ENCODE data around the gene PPCS. TPM values are rescaled to one million over a fixed set of nuclear protein-coding genes. Genes with fewer than 3 reads are reported as not detected.

PPCS gene
- total RNA-seq, 1 experiment from 2014 or later: 56.1 TPM

DNA sequence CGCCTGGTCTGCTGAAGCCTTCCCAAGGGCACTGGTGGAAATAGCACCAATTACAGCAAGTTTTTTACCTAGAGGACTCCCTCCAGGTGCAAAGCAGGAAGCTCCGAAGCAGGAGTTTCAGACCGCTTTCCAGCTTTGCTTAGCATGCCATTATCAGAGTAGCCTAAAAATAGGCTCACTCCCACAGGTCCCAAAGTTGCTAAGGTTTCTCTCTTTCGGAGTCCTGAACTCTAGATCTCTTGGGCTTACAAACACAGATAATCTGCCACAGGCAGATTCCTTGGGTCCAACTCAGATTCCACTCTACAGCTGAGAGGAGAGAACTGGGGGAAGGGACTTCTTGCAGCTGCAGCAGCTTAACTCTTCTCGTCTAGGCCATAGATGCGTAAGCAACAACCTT is 23.0 kb upstream of the PPCS start:
- H3K4me3 Mint-ChIP-seq (ENCODE audit: unreplicated experiment): no peak overlapping the region
- intact Hi-C loops (cut with micrococcal nuclease): no loop called here
- ChIA-PET CTCF (interaction anchor here (0.8 to 1.1 kb wide), 2 partner anchors 95 to 260 kb away, joined by 3 read pairs; no protein-coding TSS in a partner anchor), POLR2A (interaction anchor here (0.6 to 1.1 kb wide), 2 partner anchors 27 to 259 kb away, joined by 3 read pairs; no protein-coding TSS in a partner anchor)
- no peaks in the 10 kb centered on the region for H3K27me3 Mint-ChIP-seq (ENCODE audit: insufficient read depth, unreplicated experiment)
- no peak for DNase-seq (ENCODE audit: unreplicated experiment)
- BruUV-seq (replicated peaks): no TSS peak
- H3K27ac Mint-ChIP-seq (ENCODE audit: low read depth, unreplicated experiment): no peak overlapping the region
- no peaks in the 10 kb centered on the region for H3K4me1 Mint-ChIP-seq (ENCODE audit: insufficient read depth, unreplicated experiment)
- TF ChIP-seq, protein P1, sequence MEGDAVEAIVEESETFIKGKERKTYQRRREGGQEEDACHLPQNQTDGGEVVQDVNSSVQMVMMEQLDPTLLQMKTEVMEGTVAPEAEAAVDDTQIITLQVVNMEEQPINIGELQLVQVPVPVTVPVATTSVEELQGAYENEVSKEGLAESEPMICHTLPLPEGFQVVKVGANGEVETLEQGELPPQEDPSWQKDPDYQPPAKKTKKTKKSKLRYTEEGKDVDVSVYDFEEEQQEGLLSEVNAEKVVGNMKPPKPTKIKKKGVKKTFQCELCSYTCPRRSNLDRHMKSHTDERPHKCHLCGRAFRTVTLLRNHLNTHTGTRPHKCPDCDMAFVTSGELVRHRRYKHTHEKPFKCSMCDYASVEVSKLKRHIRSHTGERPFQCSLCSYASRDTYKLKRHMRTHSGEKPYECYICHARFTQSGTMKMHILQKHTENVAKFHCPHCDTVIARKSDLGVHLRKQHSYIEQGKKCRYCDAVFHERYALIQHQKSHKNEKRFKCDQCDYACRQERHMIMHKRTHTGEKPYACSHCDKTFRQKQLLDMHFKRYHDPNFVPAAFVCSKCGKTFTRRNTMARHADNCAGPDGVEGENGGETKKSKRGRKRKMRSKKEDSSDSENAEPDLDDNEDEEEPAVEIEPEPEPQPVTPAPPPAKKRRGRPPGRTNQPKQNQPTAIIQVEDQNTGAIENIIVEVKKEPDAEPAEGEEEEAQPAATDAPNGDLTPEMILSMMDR (IDR thresholded peaks at IDR 0.05; ENCODE audit: unreplicated experiment): no peak
- H3K9me3 Mint-ChIP-seq (ENCODE audit: unreplicated experiment): no peaks in the 10 kb centered on the region
- no peaks in the 10 kb centered on the region for H3K36me3 Mint-ChIP-seq (ENCODE audit: insufficient read depth, unreplicated experiment)

DNA sequence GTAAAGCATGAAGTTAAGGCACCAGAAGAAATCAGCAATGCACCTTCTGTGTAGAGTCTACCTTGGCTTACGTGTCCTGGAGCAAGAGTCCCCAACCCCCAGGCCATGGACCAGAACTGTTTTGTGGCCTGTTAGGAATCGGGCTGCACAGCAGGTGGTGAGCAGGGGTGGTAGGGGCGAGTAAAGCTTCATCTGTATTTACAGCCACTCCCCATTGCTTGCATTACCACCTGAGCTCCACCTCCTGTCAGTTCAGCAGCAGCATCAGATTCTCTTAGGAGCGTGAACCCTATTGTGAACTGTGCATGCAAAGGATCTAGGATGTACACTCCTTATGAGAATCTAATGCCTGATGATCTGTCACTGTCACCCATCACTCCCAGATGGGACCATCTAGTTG is 22.0 kb upstream of the PPCS start:
- H3K27ac Mint-ChIP-seq (ENCODE audit: low read depth, unreplicated experiment): no peak overlapping the region
- H3K4me3 Mint-ChIP-seq (ENCODE audit: unreplicated experiment): no peak overlapping the region
- no TSS peak for BruUV-seq (replicated peaks)
- ChIA-PET POLR2A (no interaction called here), CTCF (interaction anchor here (0.6 to 1.1 kb wide), 2 partner anchors 90 to 96 kb away, joined by 3 read pairs; no protein-coding TSS in a partner anchor)
- no peaks in the 10 kb centered on the region for H3K4me1 Mint-ChIP-seq (ENCODE audit: insufficient read depth, unreplicated experiment)
- intact Hi-C loops (cut with micrococcal nuclease): no loop called here
- no peaks in the 10 kb centered on the region for H3K27me3 Mint-ChIP-seq (ENCODE audit: insufficient read depth, unreplicated experiment)
- H3K9me3 Mint-ChIP-seq (ENCODE audit: unreplicated experiment): no peaks in the 10 kb centered on the region
- no peaks in the 10 kb centered on the region for H3K36me3 Mint-ChIP-seq (ENCODE audit: insufficient read depth, unreplicated experiment)
- DNase-seq (ENCODE audit: unreplicated experiment): no peak
- TF ChIP-seq, protein P1 (IDR thresholded peaks at IDR 0.05; ENCODE audit: unreplicated experiment): no peak

DNA sequence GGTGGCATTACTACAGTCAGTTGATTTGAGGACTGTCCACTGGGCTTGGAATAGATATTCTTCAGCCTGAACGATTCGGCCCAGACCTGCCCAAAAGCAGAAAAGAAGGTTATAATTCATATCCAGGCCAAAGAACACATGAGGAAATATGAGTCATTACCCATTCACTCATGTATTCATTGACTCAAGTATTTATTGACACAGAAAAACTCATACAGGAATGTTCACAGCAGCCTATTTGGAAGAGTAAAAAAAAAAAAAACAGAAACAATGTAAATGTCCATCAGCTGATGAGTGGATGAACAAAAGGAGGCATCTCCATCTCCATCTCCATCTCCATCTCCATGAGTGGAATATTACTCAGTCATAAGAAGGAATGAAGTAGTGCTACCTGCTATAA is 16.4 kb upstream of the PPCS start:
- peak overlapping the region; percentile 61 for H3K27ac Mint-ChIP-seq (ENCODE audit: low read depth, unreplicated experiment)

DNA sequence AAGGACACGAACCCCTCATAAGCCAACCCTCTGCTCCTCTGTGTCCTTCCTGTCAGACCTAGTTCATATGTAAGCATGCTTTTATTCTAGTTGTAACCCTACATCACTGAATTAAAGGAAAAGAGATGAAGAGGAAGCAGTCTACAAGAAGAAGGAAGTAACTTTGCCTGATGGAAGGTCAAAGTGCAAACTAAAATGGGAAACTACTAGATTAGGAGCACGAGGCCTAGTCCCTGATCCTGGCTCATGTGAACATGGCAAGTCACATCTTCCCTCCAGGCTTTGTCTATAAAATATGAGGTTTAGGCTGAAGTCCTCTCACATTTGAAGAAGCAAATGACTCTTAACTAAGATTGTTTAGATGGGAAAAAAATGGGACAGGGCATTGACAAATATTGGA is 13.7 kb upstream of the PPCS start:
- BruUV-seq (replicated peaks): no TSS peak
- intact Hi-C loops (cut with micrococcal nuclease): no loop called here
- Mint-ChIP-seq H3K27me3 (ENCODE audit: insufficient read depth, unreplicated experiment) (no peaks in the 10 kb centered on the region), H3K36me3 (ENCODE audit: insufficient read depth, unreplicated experiment) (no peaks in the 10 kb centered on the region), H3K27ac (ENCODE audit: low read depth, unreplicated experiment) (no peak overlapping the region), H3K9me3 (ENCODE audit: unreplicated experiment) (no peaks in the 10 kb centered on the region), H3K4me1 (ENCODE audit: insufficient read depth, unreplicated experiment) (peaks cover 11% of the 10 kb centered on the region), H3K4me3 (ENCODE audit: unreplicated experiment) (no peak overlapping the region)
- TF ChIP-seq, protein P1 (IDR thresholded peaks at IDR 0.05; ENCODE audit: unreplicated experiment): no peak
- DNase-seq (ENCODE audit: unreplicated experiment): no peak
- POLR2A ChIA-PET: no interaction called here
- CTCF ChIA-PET: no interaction called here

More for the DNA sequence above, 16.4 kb upstream of the PPCS start:
- intact Hi-C loops (cut with micrococcal nuclease): no loop called here
- ChIA-PET POLR2A (interaction anchor here (0.9 kb wide), 1 partner anchor 17 kb away, joined by 3 read pairs; no protein-coding TSS in a partner anchor), CTCF (interaction anchor here (0.6 kb wide), 2 partner anchors 88 to 472 kb away, joined by 3 to 7 read pairs; no protein-coding TSS in a partner anchor)
- H3K36me3 Mint-ChIP-seq (ENCODE audit: insufficient read depth, unreplicated experiment): no peaks in the 10 kb centered on the region
- H3K4me3 Mint-ChIP-seq (ENCODE audit: unreplicated experiment): no peak overlapping the region
- no peaks in the 10 kb centered on the region for H3K27me3 Mint-ChIP-seq (ENCODE audit: insufficient read depth, unreplicated experiment)
- peaks cover 11% of the 10 kb centered on the region for H3K4me1 Mint-ChIP-seq (ENCODE audit: insufficient read depth, unreplicated experiment)
- TF ChIP-seq, protein P1 (IDR thresholded peaks at IDR 0.05; ENCODE audit: unreplicated experiment): no peak
- no peaks in the 10 kb centered on the region for H3K9me3 Mint-ChIP-seq (ENCODE audit: unreplicated experiment)
- no TSS peak for BruUV-seq (replicated peaks)
- peak; percentile 69 for DNase-seq (ENCODE audit: unreplicated experiment)
